ENCODE measurements around the gene MRPL22. TPM values are rescaled to one million over a fixed set of nuclear protein-coding genes. Genes with fewer than 3 reads are reported as not detected.

The MRPL22 gene
- total RNA-seq, 2 experiments from 2014 or later = 29.9 to 30.2 TPM

GRCh38 chr5:154895606-154896561 lies 45.0 kb upstream of the MRPL22 start:
- no peak for TF ChIP-seq CTCF (IDR thresholded peaks at IDR 0.05)
- no peak for ATAC-seq (ENCODE audit: poor library complexity)
- H3K4me3 Mint-ChIP-seq = no peak overlapping the region
- no peaks in the 10 kb centered on the region for H3K27me3 Mint-ChIP-seq
- Histone ChIP-seq H3K4me3 (ENCODE audit: low read length) (no peak overlapping the region), H3K27ac (ENCODE audit: low read depth in 1 of 2, low read length in 2 of 2) (no peak overlapping the region), H3K4me1 (ENCODE audit: insufficient read depth, low read length) (no peaks in the 10 kb centered on the region), H3K36me3 (ENCODE audit: insufficient read depth, low read length) (peaks cover 74% of the 10 kb centered on the region), H3K9me3 (ENCODE audit: control insufficient read depth in 1 of 2, insufficient read depth in 1 of 2, low read length in 2 of 2) (no peaks in the 10 kb centered on the region), H3K27me3 (ENCODE audit: control insufficient read depth in 1 of 2, insufficient read depth in 2 of 2, low read length in 2 of 2) (no peaks in the 10 kb centered on the region)
- intact Hi-C loops (cut with DNase I, micrococcal nuclease) = loop anchor here in 1 of 2 experiments (5.0 kb wide), 1 partner anchor 244 kb away; no protein-coding TSS in a partner anchor
- no peaks in the 10 kb centered on the region for H3K4me1 Mint-ChIP-seq (ENCODE audit: low read depth)
- DNase-seq = no peak
- POLR2A ChIA-PET = no interaction called here
- CTCF ChIA-PET = no interaction called here
- H3K27ac Mint-ChIP-seq = no peak overlapping the region
- H3K9me3 Mint-ChIP-seq = no peaks in the 10 kb centered on the region
- peaks cover 94% of the 10 kb centered on the region for H3K36me3 Mint-ChIP-seq (ENCODE audit: low read depth)

GRCh38 chr5:154896562-154897165 lies 44.2 kb upstream of the MRPL22 start:
- ChIA-PET POLR2A (no interaction called here), CTCF (interaction anchor here (1.2 kb wide), 1 partner anchor 20 kb away, joined by 3 read pairs; no protein-coding TSS in a partner anchor)
- peaks cover 94% of the 10 kb centered on the region for H3K36me3 Mint-ChIP-seq (ENCODE audit: low read depth)
- no peak for TF ChIP-seq CTCF (IDR thresholded peaks at IDR 0.05)
- H3K36me3 ChIP-seq (ENCODE audit: insufficient read depth, low read length) = peaks cover 74% of the 10 kb centered on the region
- H3K4me1 ChIP-seq (ENCODE audit: insufficient read depth, low read length) = no peaks in the 10 kb centered on the region
- no peaks in the 10 kb centered on the region for H3K4me1 Mint-ChIP-seq (ENCODE audit: low read depth)
- no peak overlapping the region for H3K27ac Mint-ChIP-seq
- no peaks in the 10 kb centered on the region for H3K9me3 Mint-ChIP-seq
- intact Hi-C loops (cut with DNase I, micrococcal nuclease) = loop anchor here in 1 of 2 experiments (5.0 kb wide), 1 partner anchor 244 kb away; no protein-coding TSS in a partner anchor
- H3K4me3 ChIP-seq (ENCODE audit: low read length) = no peak overlapping the region
- no peaks in the 10 kb centered on the region for H3K27me3 Mint-ChIP-seq
- ATAC-seq (ENCODE audit: poor library complexity) = no peak
- no peak overlapping the region for H3K4me3 Mint-ChIP-seq
- no peak for DNase-seq
- no peaks in the 10 kb centered on the region for H3K9me3 ChIP-seq (ENCODE audit: control insufficient read depth in 1 of 2, insufficient read depth in 1 of 2, low read length in 2 of 2)
- H3K27me3 ChIP-seq (ENCODE audit: control insufficient read depth in 1 of 2, insufficient read depth in 2 of 2, low read length in 2 of 2) = no peaks in the 10 kb centered on the region
- H3K27ac ChIP-seq (ENCODE audit: low read depth in 1 of 2, low read length in 2 of 2) = no peak overlapping the region

GRCh38 chr5:154898210-154898609 lies 42.7 kb upstream of the MRPL22 start:
- Histone ChIP-seq H3K36me3 (ENCODE audit: insufficient read depth, low read length) (peaks cover 79% of the 10 kb centered on the region), H3K9me3 (ENCODE audit: control insufficient read depth in 1 of 2, insufficient read depth in 1 of 2, low read length in 2 of 2) (no peaks in the 10 kb centered on the region), H3K4me1 (ENCODE audit: insufficient read depth, low read length) (no peaks in the 10 kb centered on the region), H3K4me3 (ENCODE audit: low read length) (no peak overlapping the region), H3K27ac (ENCODE audit: low read depth in 1 of 2, low read length in 2 of 2) (no peak overlapping the region), H3K27me3 (ENCODE audit: control insufficient read depth in 1 of 2, insufficient read depth in 2 of 2, low read length in 2 of 2) (no peaks in the 10 kb centered on the region)
- DNase-seq = no peak
- CTCF ChIA-PET = interaction anchor here (1.1 kb wide), 1 partner anchor 9 kb away, joined by 3 read pairs; no protein-coding TSS in a partner anchor
- peaks cover 94% of the 10 kb centered on the region for H3K36me3 Mint-ChIP-seq (ENCODE audit: low read depth)
- ATAC-seq (ENCODE audit: poor library complexity) = no peak
- no peak overlapping the region for H3K4me3 Mint-ChIP-seq
- POLR2A ChIA-PET = no interaction called here
- no peak for TF ChIP-seq CTCF (IDR thresholded peaks at IDR 0.05)
- no peaks in the 10 kb centered on the region for H3K27me3 Mint-ChIP-seq
- intact Hi-C loops (cut with DNase I, micrococcal nuclease) = loop anchor here in 1 of 2 experiments (5.0 kb wide), 1 partner anchor 246 kb away; no protein-coding TSS in a partner anchor
- no peaks in the 10 kb centered on the region for H3K4me1 Mint-ChIP-seq (ENCODE audit: low read depth)
- H3K9me3 Mint-ChIP-seq = no peaks in the 10 kb centered on the region
- H3K27ac Mint-ChIP-seq = no peak overlapping the region
